CD4-positive, alpha-beta T cell (primary cell): ENCODE data around the gene UBL4A. TPM values are rescaled to one million over a fixed set of nuclear protein-coding genes. Genes with fewer than 3 reads are reported as not detected.
A peak's percentile ranks its signal among the peaks of the same experiment; 100 is the strongest.

ENCODE experiments used
- ATAC-seq: fragments of 200-7000 bp; cut with Tn5 transposase; one replicate; pipeline ENCODE4 v1.10.0; 2022; ENCODE audit warnings: mild to moderate bottlenecking; ENCODE audit not compliant: poor library complexity
- CTCF ChIA-PET: fragments of 350-600 bp; sonication (Branson Sonifier 250); formaldehyde crosslinking; loops from one replicate; lab custom pipeline; 2021; ENCODE audit warnings: antibody characterized with exemption, inconsistent platforms; lab: Charles Lee
- POLR2A ChIA-PET: fragments of 350-600 bp; sonication (Branson Sonifier 250); formaldehyde crosslinking; loops from one replicate; lab custom pipeline; 2021; ENCODE audit warnings: antibody characterized with exemption, inconsistent platforms; lab: Charles Lee
- DNase-seq, 14 experiments: peaks; one replicate each; pipeline ENCODE4 v3.0.0-alpha.2; 2013 to 2020; ENCODE audit warnings: mixed read lengths in 2 of 14
- H3K27ac ChIP-seq, 2 donors: one replicate each; pipeline versions ENCODE4 v1.5.1 to v1.7.0; 2013; ENCODE audit warnings: low read length in 2 of 2, low read depth in 1 of 2, mild to moderate bottlenecking in 1 of 2
- H3K27me3 ChIP-seq, 2 experiments: 1 replicate in 1 of 2; 2 replicates in 1 of 2; pipeline versions ENCODE4 v1.6.1 to v1.7.0; 2013; ENCODE audit warnings: low read length in 2 of 2, control low read depth in 1 of 2, mild to moderate bottlenecking in 1 of 2, moderate library complexity in 1 of 2; ENCODE audit not compliant: insufficient read depth in 2 of 2, control insufficient read depth in 1 of 2
- H3K36me3 ChIP-seq: one replicate; pipeline ENCODE4 v1.6.1; 2013; ENCODE audit warnings: low read length, control low read depth; ENCODE audit not compliant: insufficient read depth
- H3K4me1 ChIP-seq: one replicate; pipeline ENCODE4 v1.6.1; 2013; ENCODE audit warnings: low read length, control low read depth; ENCODE audit not compliant: insufficient read depth
- H3K4me3 ChIP-seq: one replicate; pipeline ENCODE4 v1.5.1; 2013; ENCODE audit warnings: mild to moderate bottlenecking, low read length, moderate library complexity
- H3K9me3 ChIP-seq, 2 experiments: 1 replicate in 1 of 2; 2 replicates in 1 of 2; pipeline versions ENCODE4 v1.6.1 to v1.7.0; 2013; ENCODE audit warnings: low read length in 2 of 2, mild to moderate bottlenecking in 2 of 2, control low read depth in 1 of 2, moderate library complexity in 1 of 2; ENCODE audit not compliant: control insufficient read depth in 1 of 2, insufficient read depth in 1 of 2
- H3K27ac Mint-ChIP-seq: one replicate; pipeline ENCODE4 v1.8.0; 2020; ENCODE audit warnings: mixed read lengths
- H3K27me3 Mint-ChIP-seq: one replicate; pipeline ENCODE4 v1.8.0; 2021; ENCODE audit warnings: mixed read lengths
- H3K36me3 Mint-ChIP-seq: one replicate; pipeline ENCODE4 v1.8.0; 2021; ENCODE audit warnings: low read depth, mixed read lengths
- H3K4me1 Mint-ChIP-seq: one replicate; pipeline ENCODE4 v1.8.0; 2021; ENCODE audit warnings: low read depth, mixed read lengths
- H3K4me3 Mint-ChIP-seq: one replicate; pipeline ENCODE4 v1.8.0; 2020; ENCODE audit warnings: mild to moderate bottlenecking, mixed read lengths
- H3K9me3 Mint-ChIP-seq: one replicate; pipeline ENCODE4 v1.8.0; 2020; ENCODE audit warnings: mixed read lengths
- intact Hi-C, 2 experiments: fragments of 100-400 bp; cut with DNase I in 1 of 2; cut with micrococcal nuclease in 1 of 2; formaldehyde crosslinking; loops; one replicate each; pipeline versions ENCODE4 v1.15.1 to v1.9.0; 2023 to 2025; cut with DNase I, micrococcal nuclease
- microRNA-seq: library from miRNA; unstranded; fragments of <30 nt; microRNA quantifications from one replicate; pipeline ENCODE4 v1.2.0, GENCODE V29; 2021; ENCODE audit warnings: borderline microRNAs expressed, borderline replicate concordance
- total RNA-seq, 174 experiments: library from RNA in 2 of 174; stranded (reverse) in 2 of 174; gene quantifications; one replicate each; pipeline ENCODE4 v1.2.3 and lab custom pipeline; 2021 to 2026
- TF ChIP-seq, protein P1 (sequence below): fragments of 200-600 bp; IDR thresholded peaks from one replicate; pipeline ENCODE4 v1.8.0; 2022; ENCODE audit warnings: antibody characterized with exemption, mild to moderate bottlenecking

The UBL4A gene
- total RNA-seq, 2 experiments from 2014 or later = 6.6 to 8.9 TPM

DNA sequence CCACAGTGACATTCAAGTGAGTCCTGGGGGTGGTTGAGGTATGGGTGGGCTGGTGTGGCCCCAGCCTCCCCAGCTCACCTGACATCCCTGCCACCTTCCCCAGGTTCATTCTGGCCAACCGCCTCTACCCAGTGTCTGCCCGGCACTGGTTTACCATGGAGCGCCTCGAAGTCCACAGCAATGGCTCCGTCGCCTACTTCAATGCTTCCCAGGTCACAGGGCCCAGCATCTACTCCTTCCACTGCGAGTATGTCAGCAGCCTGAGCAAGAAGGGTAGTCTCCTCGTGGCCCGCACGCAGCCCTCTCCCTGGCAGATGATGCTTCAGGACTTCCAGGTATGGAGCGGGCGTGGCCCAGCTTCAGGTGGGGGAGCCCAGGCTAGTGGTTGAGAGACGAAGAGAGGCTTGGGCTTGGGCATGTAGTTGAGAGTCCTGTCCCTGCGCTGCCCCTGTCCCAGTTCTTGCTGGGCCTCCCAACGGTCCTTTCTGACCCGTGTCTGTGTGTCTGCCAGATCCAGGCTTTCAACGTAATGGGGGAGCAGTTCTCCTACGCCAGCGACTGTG is 51.2 kb downstream of the UBL4A start:
- CTCF ChIA-PET = no interaction called here
- peaks cover 35% of the 10 kb centered on the region for H3K4me1 ChIP-seq

DNA sequence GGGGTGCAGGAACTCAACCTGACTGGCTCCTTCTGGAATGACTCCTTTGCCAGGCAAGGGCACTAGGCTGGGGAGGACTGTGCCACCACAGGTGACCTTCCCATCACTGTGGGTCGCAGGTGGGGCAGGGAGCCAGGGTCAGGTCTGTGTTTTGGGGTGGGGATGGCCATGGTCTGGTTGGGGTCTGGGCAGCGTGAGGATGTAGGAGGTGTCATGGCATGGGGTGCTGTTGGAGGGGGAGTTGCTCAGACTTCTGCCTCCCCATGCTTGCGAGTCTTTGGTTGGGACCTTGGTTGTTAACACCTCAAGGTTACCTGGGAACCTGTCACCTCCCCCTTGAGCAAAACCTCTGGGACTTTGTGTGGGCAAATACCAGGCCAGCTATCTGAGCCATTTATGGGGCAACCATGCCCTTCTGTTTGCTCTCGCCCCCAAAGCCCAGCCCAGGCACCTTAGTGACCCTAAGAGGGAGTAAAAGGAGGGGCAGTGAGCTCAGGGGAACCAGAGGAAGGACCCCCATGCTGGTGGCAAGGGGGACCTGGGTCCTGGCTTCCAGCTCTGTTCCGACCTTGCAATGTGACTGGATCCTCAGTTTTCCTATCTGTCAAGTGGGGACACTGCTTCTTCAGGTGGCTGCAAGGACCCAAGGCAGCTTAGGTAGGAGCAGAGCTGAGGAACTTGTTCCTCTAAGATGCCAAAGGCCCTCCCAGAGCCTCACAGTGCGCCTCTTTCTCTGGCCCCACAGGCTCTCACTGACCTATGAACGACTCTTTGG is 51.8 kb downstream of the UBL4A start:
- Histone ChIP-seq H3K9me3 (no peaks in the 10 kb centered on the region), H3K4me3 (no peak overlapping the region), H3K27ac (no peak overlapping the region), H3K36me3 (peaks cover 40% of the 10 kb centered on the region), H3K4me1 (peaks cover 36% of the 10 kb centered on the region), H3K27me3 (no peaks in the 10 kb centered on the region)
- Mint-ChIP-seq H3K4me3 (no peak overlapping the region), H3K27me3 (no peaks in the 10 kb centered on the region), H3K4me1 (peaks cover 14% of the 10 kb centered on the region), H3K27ac (no peak overlapping the region), H3K36me3 (peaks cover 36% of the 10 kb centered on the region), H3K9me3 (no peaks in the 10 kb centered on the region)
- POLR2A ChIA-PET = no interaction called here
- no peak for ATAC-seq
- CTCF ChIA-PET = no interaction called here
- intact Hi-C loops = loop anchor here in 1 of 2 experiments (10.0 kb wide), 1 partner anchor 50 kb away; the partner anchor contains the start of gene UBL4A
- DNase-seq = no peak
- TF ChIP-seq, protein P1, sequence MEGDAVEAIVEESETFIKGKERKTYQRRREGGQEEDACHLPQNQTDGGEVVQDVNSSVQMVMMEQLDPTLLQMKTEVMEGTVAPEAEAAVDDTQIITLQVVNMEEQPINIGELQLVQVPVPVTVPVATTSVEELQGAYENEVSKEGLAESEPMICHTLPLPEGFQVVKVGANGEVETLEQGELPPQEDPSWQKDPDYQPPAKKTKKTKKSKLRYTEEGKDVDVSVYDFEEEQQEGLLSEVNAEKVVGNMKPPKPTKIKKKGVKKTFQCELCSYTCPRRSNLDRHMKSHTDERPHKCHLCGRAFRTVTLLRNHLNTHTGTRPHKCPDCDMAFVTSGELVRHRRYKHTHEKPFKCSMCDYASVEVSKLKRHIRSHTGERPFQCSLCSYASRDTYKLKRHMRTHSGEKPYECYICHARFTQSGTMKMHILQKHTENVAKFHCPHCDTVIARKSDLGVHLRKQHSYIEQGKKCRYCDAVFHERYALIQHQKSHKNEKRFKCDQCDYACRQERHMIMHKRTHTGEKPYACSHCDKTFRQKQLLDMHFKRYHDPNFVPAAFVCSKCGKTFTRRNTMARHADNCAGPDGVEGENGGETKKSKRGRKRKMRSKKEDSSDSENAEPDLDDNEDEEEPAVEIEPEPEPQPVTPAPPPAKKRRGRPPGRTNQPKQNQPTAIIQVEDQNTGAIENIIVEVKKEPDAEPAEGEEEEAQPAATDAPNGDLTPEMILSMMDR = no peak

More for the DNA sequence above, 51.2 kb downstream of the UBL4A start:
- H3K9me3 Mint-ChIP-seq = no peaks in the 10 kb centered on the region
- no peak overlapping the region for H3K27ac Mint-ChIP-seq
- Histone ChIP-seq H3K27ac (no peak overlapping the region), H3K9me3 (no peaks in the 10 kb centered on the region), H3K27me3 (no peaks in the 10 kb centered on the region), H3K4me3 (no peak overlapping the region), H3K36me3 (peaks cover 43% of the 10 kb centered on the region)
- H3K27me3 Mint-ChIP-seq = no peaks in the 10 kb centered on the region
- H3K4me3 Mint-ChIP-seq = peak overlapping the region; percentile 45
- DNase-seq (no peak), ATAC-seq (no peak)
- POLR2A ChIA-PET = no interaction called here
- TF ChIP-seq, protein P1 = no peak
- H3K36me3 Mint-ChIP-seq = peaks cover 36% of the 10 kb centered on the region
- intact Hi-C loops = loop anchor here in 1 of 2 experiments (10.0 kb wide), 1 partner anchor 50 kb away; the partner anchor contains the start of gene UBL4A
- H3K4me1 Mint-ChIP-seq = peaks cover 11% of the 10 kb centered on the region

Small RNAs within 50 kb of the gene (microRNA-seq; reads per million reads assigned to microRNA genes)
- not detected for gene MIR6858

Other genes starting within 250 kb of the UBL4A start
- gene OPN1MW3, start 229.0 kb downstream of the UBL4A start, total RNA-seq = not detected
- gene TEX28, start 191.5 kb downstream of the UBL4A start, total RNA-seq = not detected
- gene TKTL1, start 190.8 kb downstream of the UBL4A start, total RNA-seq = 1 to 10 TPM; 1.7 to 2.3 TPM
- gene FLNA, start 112.0 kb downstream of the UBL4A start, total RNA-seq = 1,000 to 10,000 TPM; 1,012 to 1,022 TPM
- gene EMD, start 107.3 kb downstream of the UBL4A start, total RNA-seq = 100 to 1,000 TPM; 164 to 178 TPM
- gene RPL10, start 88.2 kb downstream of the UBL4A start, total RNA-seq = 1,000 to 10,000 TPM; 5,036 to 5,204 TPM
- gene DNASE1L1, start 77.4 kb downstream of the UBL4A start, total RNA-seq = 10 to 100 TPM; 16.0 to 18.4 TPM
- gene TAFAZZIN, start 75.1 kb downstream of the UBL4A start, total RNA-seq = 10 to 100 TPM; 72.8 to 78.5 TPM
- gene ATP6AP1, start 57.9 kb downstream of the UBL4A start, total RNA-seq = 10 to 100 TPM; 31.4 to 40.8 TPM
- 100 to 1,000 TPM; 144 to 145 TPM for gene GDI1, start 49.5 kb downstream of the UBL4A start, total RNA-seq
- 10 to 100 TPM; 42.3 to 49.4 TPM for gene FAM50A, start 42.5 kb downstream of the UBL4A start, total RNA-seq
- gene PLXNA3, start 28.3 kb downstream of the UBL4A start, total RNA-seq = 10 to 100 TPM; 35.1 to 38.1 TPM
- gene LAGE3, start 7.3 kb downstream of the UBL4A start, total RNA-seq = 1 to 10 TPM; 5.7 to 6.6 TPM
- gene SLC10A3, start 4.0 kb upstream of the UBL4A start, total RNA-seq = 10 to 100 TPM; 15.7 to 16.4 TPM
- gene FAM3A, start 29.6 kb upstream of the UBL4A start, total RNA-seq = 10 to 100 TPM; 36.1 to 38.2 TPM
- 10 to 100 TPM; 17.4 to 20.3 TPM for gene G6PD, start 60.2 kb upstream of the UBL4A start, total RNA-seq
- 10 to 100 TPM; 26.2 to 27.2 TPM for gene IKBKG, start 61.0 kb upstream of the UBL4A start, total RNA-seq
- gene CTAG1A, start 98.5 kb upstream of the UBL4A start, total RNA-seq = not detected
- gene CTAG1B, start 132.7 kb upstream of the UBL4A start, total RNA-seq = not detected
- gene CTAG2, start 167.0 kb upstream of the UBL4A start, total RNA-seq = not detected